NB4 (cell line): ENCODE results near the gene RHBDF1.

ENCODE experiments used
- DNase-seq: peaks from one replicate; pipeline ENCODE4 v3.0.0; 2010; ENCODE audit warnings: low read depth
- H3K4me3 ChIP-seq: one replicate; pipeline ENCODE4 v1.5.1; 2011; ENCODE audit warnings: mild to moderate bottlenecking, low read depth, low read length, moderate library complexity
- MYC ChIP-seq: IDR thresholded peaks from 2 replicates; pipeline ENCODE4 v1.6.1; 2011; ENCODE audit warnings: low read depth, low read length
- POLR2A ChIP-seq: IDR thresholded peaks from 2 replicates; pipeline ENCODE4 v1.6.1; 2011; ENCODE audit warnings: mild to moderate bottlenecking; ENCODE audit not compliant: insufficient read length; ENCODE audit errors: extremely low read depth
- TF ChIP-seq, protein P1 (sequence below): IDR thresholded peaks from 2 replicates; pipeline ENCODE4 v1.6.1; 2011; ENCODE audit warnings: low read depth, low read length
- TF ChIP-seq, protein P2 (sequence below): IDR thresholded peaks from one replicate; pipeline ENCODE4 v1.5.1; 2012; ENCODE audit warnings: low read depth, low read length

The RHBDF1 gene

DNA sequence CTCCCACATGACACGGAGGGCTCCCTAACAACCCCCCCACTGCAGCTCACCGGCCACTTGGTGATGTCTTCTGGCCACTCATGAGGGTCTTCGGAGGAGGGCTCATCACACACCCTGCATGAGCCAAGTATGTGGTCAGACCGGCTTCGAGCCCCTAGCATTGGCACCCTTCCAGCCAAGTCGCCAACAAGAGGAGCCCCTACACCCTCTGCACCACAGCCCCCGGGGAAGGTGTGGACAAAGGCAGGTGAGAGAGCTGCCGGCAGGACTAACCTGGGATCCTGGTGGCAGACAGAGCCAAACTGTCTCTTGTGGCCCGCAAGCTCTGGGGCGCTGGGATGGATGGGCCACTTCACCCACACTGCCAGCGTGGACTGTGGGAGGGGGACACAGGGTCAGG, 12.3 kb downstream of the RHBDF1 start:
- DNase-seq = no peak
- TF ChIP-seq POLR2A (no peak), MYC (no peak)
- TF ChIP-seq, protein P1, sequence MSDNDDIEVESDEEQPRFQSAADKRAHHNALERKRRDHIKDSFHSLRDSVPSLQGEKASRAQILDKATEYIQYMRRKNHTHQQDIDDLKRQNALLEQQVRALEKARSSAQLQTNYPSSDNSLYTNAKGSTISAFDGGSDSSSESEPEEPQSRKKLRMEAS = no peak
- TF ChIP-seq, protein P2, sequence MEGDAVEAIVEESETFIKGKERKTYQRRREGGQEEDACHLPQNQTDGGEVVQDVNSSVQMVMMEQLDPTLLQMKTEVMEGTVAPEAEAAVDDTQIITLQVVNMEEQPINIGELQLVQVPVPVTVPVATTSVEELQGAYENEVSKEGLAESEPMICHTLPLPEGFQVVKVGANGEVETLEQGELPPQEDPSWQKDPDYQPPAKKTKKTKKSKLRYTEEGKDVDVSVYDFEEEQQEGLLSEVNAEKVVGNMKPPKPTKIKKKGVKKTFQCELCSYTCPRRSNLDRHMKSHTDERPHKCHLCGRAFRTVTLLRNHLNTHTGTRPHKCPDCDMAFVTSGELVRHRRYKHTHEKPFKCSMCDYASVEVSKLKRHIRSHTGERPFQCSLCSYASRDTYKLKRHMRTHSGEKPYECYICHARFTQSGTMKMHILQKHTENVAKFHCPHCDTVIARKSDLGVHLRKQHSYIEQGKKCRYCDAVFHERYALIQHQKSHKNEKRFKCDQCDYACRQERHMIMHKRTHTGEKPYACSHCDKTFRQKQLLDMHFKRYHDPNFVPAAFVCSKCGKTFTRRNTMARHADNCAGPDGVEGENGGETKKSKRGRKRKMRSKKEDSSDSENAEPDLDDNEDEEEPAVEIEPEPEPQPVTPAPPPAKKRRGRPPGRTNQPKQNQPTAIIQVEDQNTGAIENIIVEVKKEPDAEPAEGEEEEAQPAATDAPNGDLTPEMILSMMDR = no peak
- H3K4me3 ChIP-seq = no peak overlapping the region

DNA sequence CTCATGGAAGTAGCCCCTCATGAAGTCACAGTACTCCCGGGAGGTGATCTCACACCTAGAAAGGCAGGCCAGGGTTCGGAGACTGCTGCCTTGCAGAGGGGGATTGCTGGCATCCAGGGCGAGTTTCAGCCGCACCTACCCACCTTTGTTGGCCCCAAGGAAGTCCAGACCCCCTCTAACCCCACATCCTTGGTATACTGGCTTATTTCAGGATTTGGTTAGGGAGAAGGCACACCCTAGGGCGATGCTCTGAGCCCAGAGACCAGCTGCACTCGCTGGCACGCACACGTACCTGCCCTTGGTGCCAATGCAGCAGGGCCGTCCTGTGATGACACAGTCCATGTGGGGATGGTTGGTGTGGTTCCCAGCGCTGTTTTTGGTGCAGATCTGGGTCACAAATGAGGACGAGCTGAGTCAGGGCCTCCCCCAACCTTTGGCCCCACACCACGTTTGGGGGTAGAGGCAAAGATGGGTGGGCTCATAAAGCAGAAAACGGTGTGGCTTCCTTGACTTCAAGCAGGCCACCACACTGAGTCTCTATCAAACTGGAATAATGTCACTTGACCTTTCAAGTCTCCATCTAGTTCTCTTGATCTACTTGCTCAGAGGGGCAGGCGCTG, 12.9 kb downstream of the RHBDF1 start:
- H3K4me3 ChIP-seq = no peak overlapping the region
- TF ChIP-seq, protein P2 = no peak
- TF ChIP-seq POLR2A = no peak
- no peak for TF ChIP-seq MYC
- TF ChIP-seq, protein P1 = no peak
- no peak for DNase-seq

DNA sequence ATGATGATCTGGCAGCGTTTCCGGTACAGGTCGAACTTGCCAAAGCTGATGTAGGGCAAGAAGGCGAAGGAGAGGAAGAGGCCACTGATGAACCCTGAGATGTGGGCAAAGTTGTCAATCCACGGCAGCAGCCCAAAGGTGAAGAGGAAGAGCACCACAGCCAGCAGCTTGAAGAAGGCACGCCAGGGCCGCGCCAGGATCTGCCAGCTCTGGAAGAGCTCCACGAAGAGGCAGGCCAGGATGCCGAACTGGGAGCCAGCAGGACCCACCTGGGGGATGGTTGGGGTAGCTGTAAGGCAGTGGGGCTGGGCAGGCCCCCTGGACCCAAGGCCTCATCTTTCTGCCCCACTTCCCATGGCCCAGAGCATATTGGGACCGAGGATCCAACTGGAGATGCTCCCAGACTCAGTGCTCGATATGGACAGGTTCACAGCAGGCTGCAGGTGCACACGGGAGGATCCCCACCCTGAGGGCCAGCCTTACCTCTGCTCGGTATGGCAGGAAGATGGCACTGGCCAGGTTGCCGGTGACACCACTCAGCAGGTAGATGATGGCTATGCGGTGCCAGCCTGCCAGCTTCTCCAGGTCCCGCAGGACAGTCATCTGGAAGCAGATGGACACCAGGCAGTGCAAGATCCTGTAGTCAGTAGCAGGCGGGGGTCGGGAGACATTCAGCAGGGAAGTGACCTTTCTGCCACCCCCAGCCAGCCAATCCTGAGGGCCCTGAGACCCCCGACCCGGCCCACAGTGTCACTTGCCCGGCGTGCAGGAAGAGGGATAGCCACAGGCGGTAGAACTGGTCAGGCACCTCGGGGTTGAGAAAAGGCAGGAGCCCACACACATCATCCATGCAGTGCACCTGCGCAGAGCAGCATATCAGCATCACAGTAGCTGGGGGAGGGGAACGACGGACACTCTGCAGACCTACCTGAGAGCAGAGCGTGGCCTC, 13.7 kb downstream of the RHBDF1 start:
- TF ChIP-seq, protein P2 = no peak
- TF ChIP-seq POLR2A (no peak), MYC (no peak)
- TF ChIP-seq, protein P1 = no peak
- DNase-seq = no peak
- H3K4me3 ChIP-seq = no peak overlapping the region

DNA sequence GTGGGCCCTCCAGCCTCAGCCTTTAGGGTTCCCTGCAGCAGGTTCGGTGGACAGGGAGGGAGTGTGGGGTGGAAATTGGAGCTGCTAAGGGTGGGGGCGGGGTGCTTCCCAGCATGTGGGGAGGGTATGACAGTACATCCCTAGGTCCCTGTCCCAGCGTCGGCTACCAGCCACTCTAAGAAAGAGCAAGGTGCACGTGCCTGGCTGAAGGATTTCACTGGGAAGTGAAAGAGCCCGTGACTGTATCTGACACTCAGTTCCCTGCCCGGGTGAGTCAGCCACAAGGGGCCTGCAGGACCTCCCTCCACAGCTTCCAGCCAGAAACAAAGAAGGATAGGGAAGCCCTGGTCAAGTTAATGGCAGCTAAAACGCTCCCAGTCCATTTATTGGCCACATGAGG, 14.7 kb downstream of the RHBDF1 start:
- H3K4me3 ChIP-seq = no peak overlapping the region

DNA sequence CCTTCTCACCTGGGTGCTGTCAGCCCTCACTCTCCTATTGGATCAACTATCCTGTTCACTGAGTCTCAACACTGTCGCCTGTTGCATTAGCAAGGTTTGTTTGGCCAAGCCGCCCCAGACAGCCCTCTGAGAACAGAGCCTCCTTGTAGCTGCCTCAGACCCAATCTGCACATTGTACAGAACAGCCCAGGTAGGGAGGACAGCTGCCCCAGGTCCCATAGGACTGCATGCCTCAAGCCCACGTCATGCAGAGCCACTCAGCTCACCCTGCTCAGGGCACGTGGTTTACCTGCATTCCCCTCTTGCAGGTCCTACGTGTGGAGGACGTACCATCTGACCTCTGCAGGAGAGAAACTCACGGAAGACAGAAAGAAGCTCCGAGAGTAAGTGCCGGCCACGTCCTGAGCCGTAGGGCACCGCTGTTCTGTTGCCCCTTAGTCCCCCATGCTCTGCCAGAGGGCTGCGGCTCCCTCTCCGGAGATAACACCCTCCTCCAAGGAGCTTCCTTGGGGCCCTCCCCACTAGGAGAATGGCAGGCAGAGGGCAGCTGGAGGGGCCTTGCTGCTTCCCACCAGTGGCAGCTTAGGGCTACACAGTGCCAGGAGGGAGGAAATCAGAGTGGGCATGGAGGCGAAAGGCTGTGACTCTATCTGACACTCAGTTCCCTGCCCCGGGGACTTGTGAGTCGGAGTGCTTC, 16.1 kb downstream of the RHBDF1 start:
- TF ChIP-seq POLR2A = no peak
- TF ChIP-seq MYC = no peak
- TF ChIP-seq, protein P1 = no peak
- TF ChIP-seq, protein P2 = no peak
- DNase-seq = no peak

More for the DNA sequence above, 14.7 kb downstream of the RHBDF1 start:
- TF ChIP-seq MYC (no peak), POLR2A (no peak)
- TF ChIP-seq, protein P1 = no peak
- TF ChIP-seq, protein P2 = no peak
- DNase-seq = no peak

More for the DNA sequence above, 16.1 kb downstream of the RHBDF1 start:
- no peak overlapping the region for H3K4me3 ChIP-seq
